ENCODE measurements around the gene TPRG1. TPM values are rescaled to one million over a fixed set of nuclear protein-coding genes. Genes with fewer than 3 reads are reported as not detected.

Gene TPRG1
- total and polyA plus RNA-seq, 2 of the 8 experiments (the other 6 are each of a cell fraction or from before 2014, with no cell fraction given) = 0.37 to 0.47 TPM

GRCh38 chr3:189186101-189186500, 14.3 kb downstream of the TPRG1 start:
- Histone ChIP-seq H2BK20ac (ENCODE audit: low read length) (no peak overlapping the region), H2AK5ac (ENCODE audit: low read depth, low read length) (no peak overlapping the region), H3K79me1 (ENCODE audit: low read depth, low read length) (no peaks in the 10 kb centered on the region), H3K23ac (ENCODE audit: insufficient read length) (no peak overlapping the region), H2BK120ac (replicated peaks; ENCODE audit: low read depth, low read length) (no peak overlapping the region), H3K27me3 (replicated peaks in 1 of 4; ENCODE audit: control insufficient read depth in 3 of 4, extremely low read depth in 1 of 4, insufficient read depth in 3 of 4, low read length in 3 of 4) (no peaks in the 10 kb centered on the region), H3K4me1 (replicated peaks in 1 of 4; ENCODE audit: control insufficient read depth in 3 of 4, insufficient read depth in 4 of 4, low read length in 3 of 4) (no peaks in the 10 kb centered on the region), H2BK15ac (ENCODE audit: low read length) (no peak overlapping the region), H4K5ac (ENCODE audit: insufficient read length, low read depth, low read length) (no peak overlapping the region), H3K9me3 (ENCODE audit: insufficient read depth in 2 of 2, low read depth in 1 of 2, low read length in 1 of 2) (peaks cover 3 to 5% of the 10 kb centered on the region in 2 experiments; a peak in 2 of 4 replicates), H3K79me2 (ENCODE audit: control insufficient read depth in 1 of 2, insufficient read depth in 2 of 2, low read length in 2 of 2) (no peaks in the 10 kb centered on the region), H3K4me3 (ENCODE audit: extremely low read depth in 1 of 4, insufficient read depth in 2 of 4, low read depth in 3 of 4, low read length in 4 of 4) (no peak overlapping the region), H3K4me2 (ENCODE audit: insufficient read depth in 1 of 2, low read depth in 2 of 2, low read length in 2 of 2) (no peak overlapping the region), H4K91ac (replicated peaks; ENCODE audit: insufficient read length, low read length) (no peak overlapping the region), H3K4ac (replicated peaks; ENCODE audit: insufficient read length, low read depth, low read length) (no peak overlapping the region), H3K23me2 (ENCODE audit: low read depth, low read length) (no peaks in the 10 kb centered on the region), H3K9ac (replicated peaks in 1 of 4; ENCODE audit: extremely low read depth in 1 of 4, low read depth in 3 of 4, low read length in 3 of 4) (no peak overlapping the region), H3K36me3 (ENCODE audit: control insufficient read depth in 2 of 4, insufficient read depth in 4 of 4, low read length in 3 of 4) (no peaks in the 10 kb centered on the region), H4K8ac (ENCODE audit: extremely low read depth, insufficient read depth, low read length) (no peak overlapping the region), H3K14ac (ENCODE audit: insufficient read length) (no peak overlapping the region), H2BK12ac (ENCODE audit: low read depth, low read length) (no peak overlapping the region), H3K27ac (ENCODE audit: low read depth, low read length) (no peak overlapping the region), H2AFZ (ENCODE audit: low read length) (no peak overlapping the region), H3K56ac (replicated peaks; ENCODE audit: insufficient read length, low read depth, low read length) (no peak overlapping the region), H4K20me1 (replicated peaks in 1 of 2; ENCODE audit: control insufficient read depth in 1 of 2, insufficient read depth in 2 of 2, low read length in 2 of 2) (no peaks in the 10 kb centered on the region), H3K18ac (ENCODE audit: extremely low read depth, low read length) (no peak overlapping the region), H2BK5ac (ENCODE audit: low read depth, low read length) (no peak overlapping the region)
- DNase-seq (ENCODE audit: low read depth in 1 of 2, low spot score in 2 of 2) (no peak), FAIRE-seq (no peak)
- POLR2A ChIA-PET (ENCODE audit: partially characterized antibody) = no interaction called here
- CTCF ChIA-PET (ENCODE audit: partially characterized antibody) = no interaction called here
- WGBS, 2 experiments (ENCODE audit: extremely low coverage in 1 of 2, insufficient coverage in 1 of 2, insufficient read length in 1 of 2, insufficient replicate concordance in 2 of 2, low coverage in 1 of 2, low lambda C conversion rate in 2 of 2, missing lambda C conversion rate in 1 of 2) = 89% methylated on average over 4 of the region's 4 CpGs; no CpG with 5 or more reads in 1 of the 2 experiments
- TF ChIP-seq KDM4A (IDR thresholded peaks at IDR 0.05; ENCODE audit: low read depth, low read length, severe bottlenecking) (no peak), HDAC2 (IDR thresholded peaks at IDR 0.05; ENCODE audit: borderline replicate concordance in 1 of 2, low read depth in 2 of 2, low read length in 2 of 2) (no peak), ATF2 (IDR thresholded peaks at IDR 0.05; ENCODE audit: low read length) (no peak), SIX5 (IDR thresholded peaks at IDR 0.05; ENCODE audit: low read depth, low read length) (no peak), SIRT6 (IDR thresholded peaks at IDR 0.05; ENCODE audit: low read length) (no peak), TAF7 (optimal IDR thresholded peaks at IDR 0.05; ENCODE audit: borderline replicate concordance, low read depth, low read length) (no peak), SP2 (IDR thresholded peaks at IDR 0.05; ENCODE audit: low read length) (no peak), USF2 (IDR thresholded peaks at IDR 0.05; ENCODE audit: low read length) (no peak), PHF8 (conservative IDR thresholded peaks at IDR 0.05; ENCODE audit: low read depth, low read length) (no peak), POLR2AphosphoS5 (IDR thresholded peaks at IDR 0.05; ENCODE audit: low read depth, low read length) (no peak), TBP (IDR thresholded peaks at IDR 0.05; ENCODE audit: low read depth, low read length) (no peak), BRCA1 (IDR thresholded peaks at IDR 0.05; ENCODE audit: low read depth, low read length) (no peak)

Measured in H1 (cell line).